Measurements from ENCODE around the gene UBTF.

UBTF gene

GRCh38 chr17:44266402-44267164 lies 47.1 kb upstream of the UBTF start:
- H3K4me1 ChIP-seq (ENCODE audit: low read length) = no peaks in the 10 kb centered on the region
- H3K4me3 ChIP-seq (ENCODE audit: low read length) = no peak overlapping the region
- no peaks in the 10 kb centered on the region for H4K20me1 ChIP-seq (ENCODE audit: insufficient read depth, low read length)
- H3K27me3 ChIP-seq (ENCODE audit: low read depth, low read length) = no peaks in the 10 kb centered on the region
- H3K4me2 ChIP-seq (ENCODE audit: low read length) = no peak overlapping the region
- H3K9ac ChIP-seq (ENCODE audit: low read length) = no peak overlapping the region
- H3K79me2 ChIP-seq (ENCODE audit: low read length) = no peaks in the 10 kb centered on the region
- H2AFZ ChIP-seq (ENCODE audit: low read depth, low read length) = no peak overlapping the region
- H3K36me3 ChIP-seq (replicated peaks; ENCODE audit: low read depth, low read length) = no peaks in the 10 kb centered on the region
- no peak for TF ChIP-seq EZH2phosphoT487 (IDR thresholded peaks at IDR 0.05; ENCODE audit: low read depth)
- 0 out of 2 replicates have a peak, but pooled peaks have one; percentile 20 for TF ChIP-seq CTCF (IDR thresholded peaks at IDR 0.05; ENCODE audit: low read depth, low read length)
- H3K9me3 ChIP-seq (ENCODE audit: insufficient read depth, low read length) = no peaks in the 10 kb centered on the region
- no peak overlapping the region for H3K27ac ChIP-seq (ENCODE audit: low read length)

GRCh38 chr17:44263345-44263902 lies 43.9 kb upstream of the UBTF start:
- no peak overlapping the region for H3K4me2 ChIP-seq (ENCODE audit: low read length)
- H3K9me3 ChIP-seq (ENCODE audit: insufficient read depth, low read length) = no peaks in the 10 kb centered on the region
- TF ChIP-seq CTCF (IDR thresholded peaks at IDR 0.05; ENCODE audit: low read depth, low read length) = no peak
- no peak for TF ChIP-seq EZH2phosphoT487 (IDR thresholded peaks at IDR 0.05; ENCODE audit: low read depth)
- no peak overlapping the region for H3K27ac ChIP-seq (ENCODE audit: low read length)
- H3K27me3 ChIP-seq (ENCODE audit: low read depth, low read length) = no peaks in the 10 kb centered on the region
- H3K4me3 ChIP-seq (ENCODE audit: low read length) = no peak overlapping the region
- H3K4me1 ChIP-seq (ENCODE audit: low read length) = no peaks in the 10 kb centered on the region
- no peaks in the 10 kb centered on the region for H4K20me1 ChIP-seq (ENCODE audit: insufficient read depth, low read length)
- no peak overlapping the region for H2AFZ ChIP-seq (ENCODE audit: low read depth, low read length)
- H3K36me3 ChIP-seq (replicated peaks; ENCODE audit: low read depth, low read length) = no peaks in the 10 kb centered on the region
- no peak overlapping the region for H3K9ac ChIP-seq (ENCODE audit: low read length)
- no peaks in the 10 kb centered on the region for H3K79me2 ChIP-seq (ENCODE audit: low read length)

- Histone ChIP-seq H3K4me1 (ENCODE audit: low read length) (no peaks in the 10 kb centered on the region), H3K36me3 (replicated peaks; ENCODE audit: low read depth, low read length) (no peaks in the 10 kb centered on the region), H4K20me1 (ENCODE audit: insufficient read depth, low read length) (no peaks in the 10 kb centered on the region), H2AFZ (ENCODE audit: low read depth, low read length) (no peak overlapping the region), H3K4me3 (ENCODE audit: low read length) (no peak overlapping the region), H3K27ac (ENCODE audit: low read length) (no peak overlapping the region), H3K9ac (ENCODE audit: low read length) (no peak overlapping the region), H3K27me3 (ENCODE audit: low read depth, low read length) (no peaks in the 10 kb centered on the region), H3K9me3 (ENCODE audit: insufficient read depth, low read length) (no peaks in the 10 kb centered on the region), H3K4me2 (ENCODE audit: low read length) (no peak overlapping the region), H3K79me2 (ENCODE audit: low read length) (no peaks in the 10 kb centered on the region)
- TF ChIP-seq EZH2phosphoT487 (IDR thresholded peaks at IDR 0.05; ENCODE audit: low read depth) = no peak
- TF ChIP-seq CTCF (IDR thresholded peaks at IDR 0.05; ENCODE audit: low read depth, low read length) = no peak
Observed at GRCh38 chr17:44262654-44263225, 43.3 kb upstream of the UBTF start.

GRCh38 chr17:44260296-44260695 lies 40.8 kb upstream of the UBTF start:
- Histone ChIP-seq H3K4me1 (ENCODE audit: low read length) (no peaks in the 10 kb centered on the region), H3K4me2 (ENCODE audit: low read length) (no peak overlapping the region), H3K79me2 (ENCODE audit: low read length) (no peaks in the 10 kb centered on the region), H3K27me3 (ENCODE audit: low read depth, low read length) (no peaks in the 10 kb centered on the region), H3K36me3 (replicated peaks; ENCODE audit: low read depth, low read length) (no peaks in the 10 kb centered on the region), H3K9ac (ENCODE audit: low read length) (no peak overlapping the region), H3K4me3 (ENCODE audit: low read length) (no peak overlapping the region), H3K27ac (ENCODE audit: low read length) (no peak overlapping the region), H3K9me3 (ENCODE audit: insufficient read depth, low read length) (no peaks in the 10 kb centered on the region), H4K20me1 (ENCODE audit: insufficient read depth, low read length) (no peaks in the 10 kb centered on the region), H2AFZ (ENCODE audit: low read depth, low read length) (no peak overlapping the region)
- TF ChIP-seq EZH2phosphoT487 (IDR thresholded peaks at IDR 0.05; ENCODE audit: low read depth) (no peak), CTCF (IDR thresholded peaks at IDR 0.05; ENCODE audit: low read depth, low read length) (no peak)

All from OCI-LY3 (cell line).